NCI-H2171 (cell line): ENCODE results near the gene DENND1A.
"Not testable (repeated sequence)": the region's sequence is repeated elsewhere in the genome, so short reads cannot be mapped to it uniquely, and the experiment has no call there.

Experiments used
- DNase-seq: peaks from one replicate; lab custom pipeline; 2025; lab: John Stamatoyannopoulos, UW

Gene DENND1A

GRCh38 chr9:123929870-123930831 is at the start of gene DENND1A:
Gene DENND1A, minus strand, starts transcription at chr9:123930126. Its CDS starts 221 bp downstream, at chr9:123929905.
- peak; percentile 83 for DNase-seq

- no peak for DNase-seq
Observed at GRCh38 chr9:123978981-123979380, 49.1 kb upstream of the DENND1A start.

GRCh38 chr9:123976579-123976978 is 46.7 kb upstream of the DENND1A start:
- not testable (repeated sequence) for DNase-seq

DNA sequence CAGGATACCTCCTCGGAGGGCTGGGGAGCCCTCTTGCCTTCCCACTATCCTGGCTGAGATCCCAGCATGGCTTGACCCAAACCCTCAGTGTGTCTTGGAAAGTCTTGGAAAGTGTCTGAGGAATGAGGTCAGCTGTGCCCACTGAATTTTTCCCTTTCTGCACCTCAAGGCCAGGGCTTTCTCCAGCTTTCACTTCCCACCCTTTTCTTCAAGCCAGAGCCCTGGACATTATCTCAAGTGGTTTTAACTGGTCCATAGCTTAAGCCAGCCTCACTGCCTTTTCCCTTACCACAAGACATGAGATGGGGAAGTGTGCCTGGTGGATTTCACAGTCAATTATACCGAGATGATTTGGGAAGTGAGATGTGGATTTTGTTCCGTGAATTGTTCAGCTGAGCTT is 45.9 kb upstream of the DENND1A start:
- no peak for DNase-seq

- DNase-seq = no peak
Observed at GRCh38 chr9:123974471-123974870, 44.5 kb upstream of the DENND1A start.

GRCh38 chr9:123973590-123974223 is 43.8 kb upstream of the DENND1A start:
- no peak for DNase-seq

DNA sequence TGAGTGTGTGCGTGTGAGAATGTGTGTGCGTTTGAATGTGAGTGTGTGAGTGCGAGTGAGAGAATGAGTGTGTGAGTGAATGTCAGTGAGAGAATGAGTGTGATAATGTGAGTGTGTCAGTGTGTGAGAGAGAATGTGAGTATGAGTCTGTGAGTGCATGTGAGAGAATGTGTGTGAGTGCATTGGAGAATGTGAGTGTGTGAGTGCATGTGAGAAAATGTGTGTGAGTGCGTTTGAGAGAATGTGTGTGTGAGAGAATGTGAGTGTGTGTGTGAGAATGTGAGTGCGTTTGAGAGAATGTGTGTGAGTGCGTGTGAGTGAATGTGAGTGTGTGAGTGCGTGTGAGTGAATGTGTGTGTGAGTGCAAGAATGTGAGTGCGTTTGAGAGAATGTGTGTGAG is 42.7 kb upstream of the DENND1A start:
- no peak for DNase-seq

DNA sequence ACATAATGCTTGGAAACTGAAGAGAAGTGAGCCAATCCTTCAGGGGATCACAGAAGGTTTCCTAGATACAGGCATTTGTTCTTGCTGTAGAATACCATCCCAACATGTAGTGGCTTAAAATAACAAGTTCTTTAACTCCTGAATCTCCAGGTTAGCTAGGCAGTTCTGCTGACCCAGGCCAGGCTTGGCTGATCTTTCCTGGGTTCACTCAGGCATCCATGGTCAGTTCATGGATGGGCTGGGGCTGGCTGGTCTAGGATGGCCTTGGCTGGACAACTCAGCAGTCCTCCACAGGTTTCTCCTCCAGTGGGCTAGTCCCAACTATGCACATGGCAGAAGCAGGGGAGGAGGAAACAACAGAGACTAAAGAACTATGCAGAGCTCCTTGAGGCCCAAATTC is 37.4 kb upstream of the DENND1A start:
- no peak for DNase-seq

DNA sequence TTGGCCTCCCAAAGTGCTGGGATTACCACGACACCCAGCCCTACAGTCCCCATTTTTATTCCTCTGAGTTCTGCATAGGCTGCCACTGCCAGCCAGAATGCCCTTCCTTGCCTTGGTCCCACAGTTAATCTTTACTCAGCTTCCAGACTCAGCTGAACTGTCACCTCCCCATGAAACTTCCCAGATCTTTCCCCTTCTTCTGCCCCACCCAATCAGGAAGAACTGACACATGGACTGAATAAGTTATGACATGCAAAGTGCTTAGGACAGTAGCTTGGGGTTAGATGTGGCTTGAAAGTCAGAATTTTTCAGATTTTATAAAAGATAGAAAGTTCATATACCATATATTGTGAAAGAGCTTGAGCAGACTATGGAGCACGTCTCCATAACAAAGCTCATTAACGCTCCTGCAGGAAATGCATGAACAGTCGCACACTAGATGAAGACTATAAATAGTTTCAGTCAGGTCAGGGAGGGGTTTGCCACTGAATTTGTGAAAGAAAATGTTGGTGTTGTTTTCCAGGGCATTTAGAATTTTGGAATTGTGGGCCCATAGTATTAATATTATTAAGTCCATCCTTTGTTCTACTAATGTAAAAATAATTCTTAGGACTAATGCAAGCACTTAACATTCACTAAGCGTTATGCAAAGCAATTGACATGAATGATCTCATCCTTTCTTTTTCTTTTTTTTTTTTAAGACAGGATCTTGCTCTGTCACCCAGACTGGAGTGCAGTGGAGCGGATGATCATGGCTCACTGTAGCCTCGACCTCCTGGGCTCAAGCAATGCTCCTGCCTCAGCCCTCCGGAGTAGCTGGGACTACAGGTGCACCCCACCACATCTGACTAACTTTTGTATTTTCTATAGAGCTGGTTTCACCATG is 36.1 kb upstream of the DENND1A start:
- no peak for DNase-seq

DNA sequence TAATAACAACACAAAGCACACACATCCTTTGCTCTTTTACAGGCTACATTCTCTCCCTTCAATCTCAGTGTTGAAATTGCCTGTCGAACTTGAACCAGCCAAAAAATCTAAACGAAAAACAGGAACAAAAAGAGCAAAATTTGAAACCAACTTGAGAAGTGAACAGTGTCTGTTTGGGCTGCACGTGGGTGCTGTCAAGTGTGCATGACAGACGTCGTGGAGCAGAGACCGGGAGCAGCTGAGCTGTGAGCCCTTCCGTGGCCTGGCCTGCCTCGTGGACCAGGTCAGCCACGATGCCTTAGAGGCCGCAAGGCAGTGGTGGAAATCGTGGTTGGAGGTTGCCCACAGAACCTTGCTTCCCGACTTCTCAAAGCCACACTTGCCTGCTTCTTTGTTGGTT is 34.8 kb upstream of the DENND1A start:
- DNase-seq = no peak

GRCh38 chr9:123960965-123961364 is 31.0 kb upstream of the DENND1A start:
- DNase-seq = no peak

DNA sequence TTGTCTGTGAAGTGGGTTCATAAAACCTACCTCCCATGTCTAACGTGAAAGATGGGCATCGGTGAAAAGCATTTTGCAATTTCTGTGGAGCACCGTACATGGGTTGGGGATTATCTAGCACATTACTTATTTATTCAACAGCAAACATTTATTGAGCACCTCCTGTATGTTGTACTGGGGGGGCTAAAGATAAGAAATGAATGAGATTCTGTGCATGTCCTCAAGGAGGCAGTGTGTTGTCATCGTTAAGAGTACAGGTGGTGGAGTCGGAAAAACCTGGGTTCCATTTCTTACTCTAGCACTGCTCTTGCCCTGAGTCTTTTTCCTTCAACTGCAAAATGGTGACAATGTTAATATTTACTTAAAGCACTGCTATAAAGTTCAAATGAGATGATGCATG is 30.4 kb upstream of the DENND1A start:
- no peak for DNase-seq

GRCh38 chr9:123959787-123960186 is 29.9 kb upstream of the DENND1A start:
- no peak for DNase-seq

GRCh38 chr9:123957731-123958130 is 27.8 kb upstream of the DENND1A start:
- no peak for DNase-seq

GRCh38 chr9:123957168-123957721 is 27.3 kb upstream of the DENND1A start:
- no peak for DNase-seq

- DNase-seq = no peak
Observed at GRCh38 chr9:123955637-123956036, 25.7 kb upstream of the DENND1A start.

DNA sequence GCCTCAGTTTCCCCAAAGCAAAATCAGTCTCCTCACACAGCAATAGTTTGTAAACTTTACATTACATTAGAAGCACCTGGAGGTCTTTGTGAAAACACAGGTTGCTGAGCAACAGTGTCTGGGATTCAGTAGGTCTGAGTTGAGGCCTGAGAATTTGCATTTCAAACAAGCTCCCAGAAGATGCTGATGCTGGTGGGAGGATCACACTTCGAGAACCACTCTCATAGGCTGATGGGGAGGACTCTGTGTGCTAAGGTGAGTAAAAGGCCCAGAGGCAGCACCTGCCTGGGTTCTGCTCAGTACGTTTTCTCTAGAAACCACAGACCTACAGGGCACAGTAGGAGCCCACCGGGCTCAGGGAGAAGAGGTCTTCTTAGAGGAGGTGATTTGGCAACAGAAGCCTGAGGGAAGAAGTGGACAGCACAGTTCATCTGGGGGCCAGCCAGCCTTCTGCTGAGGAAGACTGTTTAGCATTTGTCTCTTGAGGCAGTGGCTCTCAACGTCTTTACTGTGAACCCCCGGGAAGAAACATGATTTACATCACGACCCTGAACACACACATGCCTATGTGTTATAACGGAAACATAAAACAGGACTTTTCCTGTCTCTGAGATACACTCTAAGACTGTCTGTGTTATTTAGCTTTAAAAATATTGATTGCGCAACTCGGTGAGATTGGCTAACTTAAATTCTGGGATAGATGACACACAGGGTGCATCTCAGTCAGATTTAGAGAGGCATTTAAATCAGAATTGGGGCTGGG is 24.8 kb upstream of the DENND1A start:
- DNase-seq = no peak

DNA sequence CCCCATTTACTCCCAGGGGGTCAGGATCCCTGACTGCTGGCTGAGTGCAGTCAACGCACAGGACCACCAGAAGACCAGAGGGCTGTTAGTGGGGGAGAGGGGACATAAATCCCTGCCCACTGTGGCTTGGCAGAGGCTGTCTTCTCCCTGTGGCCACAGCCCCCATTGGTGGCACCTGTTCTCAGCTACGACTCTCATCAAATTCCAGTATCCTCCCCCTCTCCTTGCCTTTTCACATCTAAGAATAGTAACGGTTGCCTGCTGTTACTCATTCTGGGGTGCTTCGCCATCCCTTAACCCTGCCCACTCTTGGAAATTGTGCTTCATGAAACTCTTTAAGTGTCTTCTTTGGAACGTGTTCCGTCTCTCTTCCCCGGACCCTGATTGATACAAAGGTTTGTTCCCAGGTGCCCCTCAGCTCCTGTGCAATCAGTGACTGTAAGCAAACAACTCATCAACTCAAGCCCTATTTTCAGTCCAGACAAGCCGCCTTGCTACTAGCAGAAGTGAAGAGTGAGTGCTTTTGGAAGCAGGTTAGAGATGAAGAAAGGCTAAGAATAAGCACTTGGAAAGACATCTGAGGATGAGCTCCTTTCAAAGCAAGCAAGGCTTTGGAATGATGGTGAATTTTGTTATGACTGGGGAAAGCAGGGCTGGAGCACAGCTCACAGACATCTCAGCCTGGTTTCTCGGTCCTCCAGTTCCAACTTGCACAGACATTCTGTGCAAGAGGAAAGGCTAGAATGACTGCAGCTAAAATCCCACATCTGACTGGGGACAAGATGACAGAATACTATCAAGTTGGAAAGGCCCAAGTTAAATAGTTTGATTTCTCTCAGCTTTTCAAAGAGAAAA is 22.9 kb upstream of the DENND1A start:
- DNase-seq = no peak

GRCh38 chr9:123948286-123948685 is 18.4 kb upstream of the DENND1A start:
- DNase-seq = no peak

- no peak for DNase-seq
Observed at GRCh38 chr9:123947326-123947725, 17.4 kb upstream of the DENND1A start.
